Naive thymus-derived CD4-positive, alpha-beta T cell (primary cell): ENCODE data around the gene SYT14. TPM values are rescaled to one million over a fixed set of nuclear protein-coding genes. Genes with fewer than 3 reads are reported as not detected.

ENCODE experiments used
- ATAC-seq: fragments of 150-1000 bp; cut with Tn5 transposase; 2 replicates; pipeline ENCODE4 v1.10.0; 2021; ENCODE audit warnings: mild to moderate bottlenecking, moderate library complexity
- CTCF ChIA-PET: fragments of 350-600 bp; sonication (Branson Sonifier 250); formaldehyde crosslinking; loops from one replicate; lab custom pipeline; 2021; ENCODE audit warnings: antibody characterized with exemption; lab: Charles Lee
- POLR2A ChIA-PET: fragments of 350-600 bp; sonication (Branson Sonifier 250); formaldehyde crosslinking; loops from one replicate; lab custom pipeline; 2021; ENCODE audit warnings: antibody characterized with exemption, inconsistent platforms; lab: Charles Lee
- DNase-seq, 9 donors: peaks; one replicate each; pipeline versions ENCODE4 v3.0.0 to v3.0.0-alpha.2; 2020 to 2022; ENCODE audit warnings: mixed read lengths in 1 of 9
- H3K27ac ChIP-seq: one replicate; pipeline ENCODE4 v1.7.0; 2013; ENCODE audit warnings: mild to moderate bottlenecking, low read depth, low read length, moderate library complexity
- H3K27me3 ChIP-seq, 2 donors: one replicate each; pipeline ENCODE4 v1.7.0; 2013; ENCODE audit warnings: low read length in 2 of 2, mild to moderate bottlenecking in 2 of 2, moderate library complexity in 2 of 2; ENCODE audit not compliant: control insufficient read depth in 2 of 2, insufficient read depth in 2 of 2
- H3K36me3 ChIP-seq, 3 experiments: 1 replicate in 2 of 3; 2 replicates in 1 of 3; pipeline ENCODE4 v1.7.0; 2013; ENCODE audit warnings: low read length in 3 of 3, mild to moderate bottlenecking in 3 of 3, moderate library complexity in 1 of 3; ENCODE audit not compliant: insufficient read depth in 3 of 3, control insufficient read depth in 2 of 3
- H3K4me1 ChIP-seq, 2 donors: one replicate each; pipeline ENCODE4 v1.7.0; 2013; ENCODE audit warnings: low read length in 2 of 2, mild to moderate bottlenecking in 2 of 2, moderate library complexity in 1 of 2; ENCODE audit not compliant: control insufficient read depth in 2 of 2, insufficient read depth in 2 of 2
- H3K4me3 ChIP-seq: 2 replicates; pipeline ENCODE4 v1.7.0; 2013; ENCODE audit warnings: mild to moderate bottlenecking, low read length
- H3K9me3 ChIP-seq, 3 experiments: 1 replicate in 2 of 3; 2 replicates in 1 of 3; pipeline ENCODE4 v1.7.0; 2013; ENCODE audit warnings: low read length in 3 of 3; ENCODE audit not compliant: control insufficient read depth in 2 of 3
- H3K27ac Mint-ChIP-seq, 9 donors: one replicate each; pipeline ENCODE4 v1.8.0; 2020 to 2022; ENCODE audit warnings: mixed read lengths in 9 of 9, mild to moderate bottlenecking in 8 of 9, moderate library complexity in 5 of 9, inconsistent platforms in 2 of 9
- H3K27me3 Mint-ChIP-seq, 5 donors: one replicate each; pipeline ENCODE4 v1.8.0; 2021 to 2022; ENCODE audit warnings: mixed read lengths in 5 of 5, mild to moderate bottlenecking in 1 of 5
- H3K36me3 Mint-ChIP-seq, 5 donors: one replicate each; pipeline ENCODE4 v1.8.0; 2020 to 2022; ENCODE audit warnings: mixed read lengths in 5 of 5, mild to moderate bottlenecking in 3 of 5, inconsistent platforms in 1 of 5
- H3K4me1 Mint-ChIP-seq, 7 donors: one replicate each; pipeline ENCODE4 v1.8.0; 2020 to 2022; ENCODE audit warnings: mixed read lengths in 7 of 7, mild to moderate bottlenecking in 3 of 7, inconsistent platforms in 1 of 7
- H3K4me3 Mint-ChIP-seq, 10 donors: one replicate each; pipeline ENCODE4 v1.8.0; 2020 to 2022; ENCODE audit warnings: mild to moderate bottlenecking in 10 of 10, mixed read lengths in 10 of 10, moderate library complexity in 6 of 10, inconsistent platforms in 2 of 10
- H3K9me3 Mint-ChIP-seq, 11 donors: one replicate each; pipeline ENCODE4 v1.8.0; 2020 to 2022; ENCODE audit warnings: mixed read lengths in 11 of 11, mild to moderate bottlenecking in 4 of 11, inconsistent platforms in 1 of 11, moderate library complexity in 1 of 11
- intact Hi-C, 2 donors: fragments of 100-400 bp; cut with micrococcal nuclease; formaldehyde crosslinking; loops; one replicate each; pipeline ENCODE4 v1.15.1; 2023
- polyA plus RNA-seq, 2 donors: library from polyadenylated mRNA; unstranded; fragments of 300-500 nt; fragmentation: Illumina TruSeq; gene quantifications; one replicate each; pipeline ENCODE4 v1.2.3, GENCODE V29; 2021
- total RNA-seq, 6 experiments: library from RNA in 5 of 6; stranded (reverse) in 5 of 6; gene quantifications; 1 replicate in 5 of 6; 2 replicates in 1 of 6; pipeline ENCODE4 v1.2.3 and lab custom pipeline; 2021 to 2026

Gene SYT14
- total and polyA plus RNA-seq, 7 experiments from 2014 or later: not detected

GRCh38 chr1:210087058-210087457 is 149.0 kb downstream of the SYT14 start:
- POLR2A ChIA-PET: no interaction called here

DNA sequence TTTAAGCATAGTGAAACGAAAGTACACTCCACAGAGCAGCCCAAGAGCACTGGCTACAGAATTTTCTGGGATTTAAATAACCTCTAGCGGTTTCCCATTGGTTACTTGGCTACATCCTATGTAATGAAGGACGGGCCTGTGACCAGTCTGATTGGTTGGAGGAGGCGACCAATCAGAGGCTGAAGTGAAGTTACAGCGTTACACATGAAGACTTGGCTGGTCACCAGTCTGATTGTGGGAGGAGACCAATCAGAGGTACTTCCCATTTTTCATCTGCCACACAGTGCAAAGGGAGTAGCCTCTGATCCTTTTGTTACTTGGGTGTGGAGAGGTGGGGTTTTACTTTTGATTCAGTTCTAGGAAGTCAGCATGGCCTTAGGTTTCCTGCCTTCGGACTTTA is 151.8 kb downstream of the SYT14 start:
- ATAC-seq (no peak), DNase-seq (no peak)
- peaks cover 0 to 12% (median 4%) of the 10 kb centered on the region in 11 donors for H3K9me3 Mint-ChIP-seq
- Histone ChIP-seq H3K36me3 (no peaks in the 10 kb centered on the region), H3K27me3 (no peaks in the 10 kb centered on the region), H3K4me1 (no peaks in the 10 kb centered on the region), H3K4me3 (no peak overlapping the region), H3K9me3 (no peaks in the 10 kb centered on the region), H3K27ac (no peak overlapping the region)
- intact Hi-C loops: no loop called here
- H3K27ac Mint-ChIP-seq: no peak overlapping the region
- ChIA-PET CTCF (no interaction called here), POLR2A (no interaction called here)
- H3K4me1 Mint-ChIP-seq: no peaks in the 10 kb centered on the region
- H3K36me3 Mint-ChIP-seq: peaks cover 0 to 5% (median 0%) of the 10 kb centered on the region in 5 donors
- no peak overlapping the region for H3K4me3 Mint-ChIP-seq
- H3K27me3 Mint-ChIP-seq: peaks cover 2 to 22% (median 11%) of the 10 kb centered on the region in 5 donors

More at GRCh38 chr1:210087058-210087457, 149.0 kb downstream of the SYT14 start:
- Mint-ChIP-seq H3K27ac (no peak overlapping the region), H3K36me3 (peaks cover 0 to 5% (median 0%) of the 10 kb centered on the region in 5 donors), H3K9me3 (peaks cover 0 to 12% (median 4%) of the 10 kb centered on the region in 11 donors), H3K27me3 (peaks cover 0 to 17% (median 10%) of the 10 kb centered on the region in 5 donors), H3K4me3 (no peak overlapping the region), H3K4me1 (no peaks in the 10 kb centered on the region)
- ATAC-seq: no peak
- Histone ChIP-seq H3K4me1 (no peaks in the 10 kb centered on the region), H3K4me3 (no peak overlapping the region), H3K27me3 (no peaks in the 10 kb centered on the region), H3K9me3 (no peaks in the 10 kb centered on the region), H3K27ac (no peak overlapping the region), H3K36me3 (no peaks in the 10 kb centered on the region)
- CTCF ChIA-PET: no interaction called here
- intact Hi-C loops: no loop called here
- DNase-seq: no peak

- Mint-ChIP-seq H3K4me1 (no peaks in the 10 kb centered on the region), H3K36me3 (peaks cover 0 to 5% (median 0%) of the 10 kb centered on the region in 5 donors), H3K4me3 (no peak overlapping the region), H3K27ac (no peak overlapping the region), H3K9me3 (peaks cover 0 to 12% (median 1%) of the 10 kb centered on the region in 11 donors), H3K27me3 (peaks cover 2 to 19% (median 17%) of the 10 kb centered on the region in 5 donors)
- Histone ChIP-seq H3K4me1 (no peaks in the 10 kb centered on the region), H3K27me3 (no peaks in the 10 kb centered on the region), H3K36me3 (no peaks in the 10 kb centered on the region), H3K9me3 (no peaks in the 10 kb centered on the region), H3K4me3 (no peak overlapping the region), H3K27ac (no peak overlapping the region)
- ChIA-PET POLR2A (no interaction called here), CTCF (no interaction called here)
- intact Hi-C loops: no loop called here
- DNase-seq: no peak
- ATAC-seq: no peak
Observed at GRCh38 chr1:210092366-210092765, 154.3 kb downstream of the SYT14 start.

DNA sequence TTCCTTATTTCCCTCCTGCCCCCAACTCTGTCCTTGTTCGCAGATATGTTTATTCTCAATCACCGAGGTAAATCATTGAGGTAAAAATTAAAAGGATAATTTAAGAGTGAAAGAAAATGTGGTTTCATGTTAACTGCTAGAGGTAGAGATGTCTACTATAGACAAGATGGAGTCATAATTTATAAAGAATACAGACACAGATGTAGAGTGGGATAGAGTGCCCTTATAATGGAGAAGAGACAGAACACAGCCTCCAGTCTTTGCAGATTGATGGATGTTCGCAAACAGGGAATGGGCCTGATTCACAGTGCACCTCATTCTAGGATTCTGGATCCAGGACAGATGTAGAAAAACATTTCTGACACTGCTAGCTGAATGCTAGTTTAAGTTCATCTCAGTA is 155.4 kb downstream of the SYT14 start:
- intact Hi-C loops: no loop called here
- no peaks in the 10 kb centered on the region for H3K4me1 ChIP-seq
- ChIA-PET CTCF (no interaction called here), POLR2A (no interaction called here)
- Mint-ChIP-seq H3K9me3 (peaks cover 0 to 11% (median 0%) of the 10 kb centered on the region in 11 donors), H3K4me3 (no peak overlapping the region), H3K36me3 (peaks cover 0 to 4% (median 0%) of the 10 kb centered on the region in 5 donors), H3K27me3 (peaks cover 2 to 22% (median 12%) of the 10 kb centered on the region in 5 donors), H3K27ac (no peak overlapping the region), H3K4me1 (no peaks in the 10 kb centered on the region)
- ATAC-seq: no peak
- no peaks in the 10 kb centered on the region for H3K27me3 ChIP-seq
- H3K4me3 ChIP-seq: no peak overlapping the region
- DNase-seq: no peak
- no peaks in the 10 kb centered on the region for H3K9me3 ChIP-seq
- H3K27ac ChIP-seq: no peak overlapping the region
- H3K36me3 ChIP-seq: no peaks in the 10 kb centered on the region

GRCh38 chr1:210098356-210098755 is 160.3 kb downstream of the SYT14 start:
- ChIA-PET CTCF (no interaction called here), POLR2A (no interaction called here)
- peaks cover 0 to 3% (median 0%) of the 10 kb centered on the region in 11 donors for H3K9me3 Mint-ChIP-seq
- Histone ChIP-seq H3K36me3 (no peaks in the 10 kb centered on the region), H3K9me3 (no peaks in the 10 kb centered on the region), H3K27ac (no peak overlapping the region), H3K4me1 (no peaks in the 10 kb centered on the region), H3K4me3 (no peak overlapping the region), H3K27me3 (peaks cover 0 to 4% of the 10 kb centered on the region in 2 donors)
- DNase-seq (no peak), ATAC-seq (no peak)
- no peak overlapping the region for H3K27ac Mint-ChIP-seq
- H3K36me3 Mint-ChIP-seq: no peaks in the 10 kb centered on the region
- intact Hi-C loops: no loop called here
- no peaks in the 10 kb centered on the region for H3K4me1 Mint-ChIP-seq
- H3K4me3 Mint-ChIP-seq: no peak overlapping the region
- H3K27me3 Mint-ChIP-seq: peaks cover 2 to 29% (median 14%) of the 10 kb centered on the region in 5 donors

DNA sequence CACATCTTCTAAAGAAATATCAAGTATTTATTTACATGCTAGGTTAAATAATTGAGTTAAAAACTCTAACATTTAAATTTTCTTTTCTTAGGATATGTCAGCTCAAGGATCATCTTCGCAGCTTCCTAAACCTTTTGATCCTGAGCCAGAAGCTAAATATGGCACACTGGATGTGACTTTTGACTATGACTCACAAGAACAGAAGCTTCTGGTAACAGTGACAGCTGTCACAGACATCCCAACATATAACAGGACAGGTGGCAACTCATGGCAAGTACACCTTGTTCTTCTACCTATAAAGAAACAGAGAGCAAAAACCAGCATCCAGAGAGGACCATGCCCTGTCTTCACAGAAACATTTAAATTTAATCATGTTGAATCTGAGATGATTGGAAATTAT is 161.9 kb downstream of the SYT14 start:
- no peak for DNase-seq
- no peak for ATAC-seq
- ChIA-PET CTCF (no interaction called here), POLR2A (no interaction called here)
- peaks cover 0 to 29% (median 10%) of the 10 kb centered on the region in 5 donors for H3K27me3 Mint-ChIP-seq
- H3K4me1 ChIP-seq: no peaks in the 10 kb centered on the region
- no peaks in the 10 kb centered on the region for H3K36me3 ChIP-seq
- peaks cover 0 to 3% (median 0%) of the 10 kb centered on the region in 11 donors for H3K9me3 Mint-ChIP-seq
- peaks cover 0 to 4% of the 10 kb centered on the region in 2 donors for H3K27me3 ChIP-seq
- no peaks in the 10 kb centered on the region for H3K9me3 ChIP-seq
- no peak overlapping the region for H3K4me3 ChIP-seq
- no peak overlapping the region for H3K27ac Mint-ChIP-seq
- intact Hi-C loops: no loop called here
- no peak overlapping the region for H3K4me3 Mint-ChIP-seq
- no peaks in the 10 kb centered on the region for H3K4me1 Mint-ChIP-seq
- no peak overlapping the region for H3K27ac ChIP-seq
- no peaks in the 10 kb centered on the region for H3K36me3 Mint-ChIP-seq

DNA sequence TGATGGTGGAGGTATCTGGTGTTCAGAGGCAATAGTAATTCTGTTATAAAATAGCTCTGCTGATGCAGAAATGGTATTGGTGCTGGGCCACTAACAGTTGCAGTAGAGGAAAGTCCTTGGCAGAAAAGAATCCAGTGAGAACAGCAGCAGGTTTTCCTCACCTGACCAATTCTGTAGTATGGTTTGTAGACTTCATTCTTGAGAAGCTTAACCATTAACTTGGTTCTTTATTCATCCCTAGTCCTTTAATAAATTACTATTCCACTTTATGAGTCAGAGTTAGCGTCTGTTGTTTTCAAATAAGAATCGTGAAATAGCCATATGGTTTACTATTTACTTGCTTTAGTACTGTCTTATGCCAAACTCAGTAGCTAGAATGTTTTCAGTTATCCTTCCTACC is 166.1 kb downstream of the SYT14 start:
- no peaks in the 10 kb centered on the region for H3K9me3 ChIP-seq
- H3K27me3 ChIP-seq: no peaks in the 10 kb centered on the region
- H3K4me1 Mint-ChIP-seq: no peaks in the 10 kb centered on the region
- H3K27ac ChIP-seq: no peak overlapping the region
- no peak for ATAC-seq
- no peak overlapping the region for H3K27ac Mint-ChIP-seq
- H3K27me3 Mint-ChIP-seq: peaks cover 2 to 20% (median 15%) of the 10 kb centered on the region in 5 donors
- H3K4me3 ChIP-seq: no peak overlapping the region
- H3K36me3 Mint-ChIP-seq: peaks cover 0 to 12% (median 0%) of the 10 kb centered on the region in 5 donors
- DNase-seq: no peak
- POLR2A ChIA-PET: no interaction called here
- no peaks in the 10 kb centered on the region for H3K36me3 ChIP-seq
- CTCF ChIA-PET: no interaction called here
- no peaks in the 10 kb centered on the region for H3K4me1 ChIP-seq
- intact Hi-C loops: no loop called here
- H3K9me3 Mint-ChIP-seq: peaks cover 0 to 17% (median 4%) of the 10 kb centered on the region in 11 donors
- no peak overlapping the region for H3K4me3 Mint-ChIP-seq
